Measurements from ENCODE around the gene TIMP1.
"Not testable (repeated sequence)": the region's sequence is repeated elsewhere in the genome, so short reads cannot be mapped to it uniquely, and the experiment has no call there.

TIMP1 gene

DNA sequence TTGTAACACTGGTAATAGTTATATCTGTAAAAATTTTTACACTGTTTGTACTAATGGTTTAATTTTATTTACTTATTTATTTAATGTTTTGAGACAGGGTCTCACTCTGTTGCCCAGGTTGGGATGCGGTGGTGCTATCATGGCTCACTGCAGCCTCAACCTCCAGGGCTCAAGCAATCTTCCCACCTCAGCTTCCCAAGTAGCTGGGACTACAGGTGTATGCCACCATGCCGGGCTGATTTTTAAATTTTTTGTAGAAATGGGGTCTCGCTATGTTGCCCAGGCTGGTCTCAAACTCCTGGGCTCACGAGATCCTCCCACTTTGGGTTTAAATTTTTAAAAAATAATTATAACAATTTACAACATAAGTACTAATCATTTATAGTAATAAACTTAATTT, 20.9 kb downstream of the TIMP1 start:
- not testable (repeated sequence) for DNase-seq (ENCODE audit: low read depth)

DNA sequence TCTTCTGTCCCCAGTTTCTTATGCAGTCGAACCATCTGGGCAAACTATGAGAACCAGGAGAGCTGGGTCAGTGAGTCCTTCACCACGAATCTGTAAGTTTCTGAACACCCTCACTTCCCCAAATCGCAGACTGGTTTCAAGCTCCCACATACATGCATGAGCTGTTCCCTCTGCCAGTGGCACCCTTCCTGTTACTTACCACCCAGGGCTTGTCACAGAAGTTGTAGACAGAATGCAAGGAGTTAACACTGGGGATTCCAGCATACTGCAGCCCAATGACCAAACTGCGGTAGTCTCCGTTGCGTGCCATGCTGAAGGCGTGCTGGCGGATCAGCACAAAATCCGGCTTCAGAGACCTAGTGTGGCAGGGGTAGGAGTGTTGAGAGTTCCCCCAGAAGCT, 22.8 kb downstream of the TIMP1 start:
- no peak for DNase-seq (ENCODE audit: low read depth)

DNA sequence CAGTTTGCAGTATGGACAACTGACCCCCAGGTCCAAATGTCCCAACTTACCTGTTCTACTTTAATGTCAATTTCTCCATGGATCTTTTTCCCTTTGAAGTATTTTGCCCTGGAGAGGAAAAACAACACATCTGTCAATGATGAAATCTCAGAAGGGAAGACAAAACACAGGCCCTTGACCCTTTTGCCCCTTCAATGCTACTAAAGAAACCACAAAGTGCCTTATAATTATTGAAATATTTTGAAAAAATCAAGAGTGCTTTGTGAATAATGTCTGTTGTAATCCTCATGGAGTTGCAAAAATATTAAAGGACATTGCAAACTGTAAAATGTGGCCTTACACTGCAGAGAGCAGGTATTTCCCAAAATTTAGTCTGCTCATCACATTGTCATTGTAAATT, 24.9 kb downstream of the TIMP1 start:
- no peak for DNase-seq (ENCODE audit: low read depth)

DNA sequence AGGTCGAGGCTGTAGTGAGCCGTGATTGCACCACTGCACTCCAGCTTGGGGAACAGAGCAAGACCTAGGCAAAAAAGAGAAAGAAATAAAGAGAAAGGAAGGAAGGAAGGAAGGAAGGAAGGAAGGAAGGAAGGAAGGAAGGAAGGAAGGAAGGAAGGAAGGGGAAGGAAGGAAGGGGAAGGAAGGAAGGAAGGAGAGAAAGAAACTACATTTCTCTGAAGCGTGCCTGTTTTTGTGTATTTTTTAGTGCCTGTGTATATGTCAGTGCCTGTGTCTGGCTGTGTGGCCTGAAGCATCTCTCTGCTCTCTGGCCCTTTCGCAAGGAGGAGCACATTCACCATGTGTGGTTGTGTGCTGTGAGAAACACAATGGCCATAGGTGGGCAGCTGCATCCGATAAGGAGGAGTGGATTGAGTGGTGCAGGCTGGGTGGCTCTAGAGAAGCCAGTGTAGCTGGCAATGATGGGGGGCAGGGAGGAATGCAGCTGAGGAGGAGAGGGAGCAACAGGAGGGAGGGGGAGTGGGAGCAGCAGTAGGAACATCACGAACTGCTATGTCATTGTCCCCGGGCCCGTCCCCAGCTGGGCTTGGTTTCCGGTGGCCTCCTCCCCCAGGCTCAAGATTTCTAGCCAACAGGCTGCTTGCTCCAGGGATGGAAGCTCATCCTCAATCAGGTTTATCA, 26.0 kb downstream of the TIMP1 start:
- DNase-seq (ENCODE audit: low read depth): no peak

DNA sequence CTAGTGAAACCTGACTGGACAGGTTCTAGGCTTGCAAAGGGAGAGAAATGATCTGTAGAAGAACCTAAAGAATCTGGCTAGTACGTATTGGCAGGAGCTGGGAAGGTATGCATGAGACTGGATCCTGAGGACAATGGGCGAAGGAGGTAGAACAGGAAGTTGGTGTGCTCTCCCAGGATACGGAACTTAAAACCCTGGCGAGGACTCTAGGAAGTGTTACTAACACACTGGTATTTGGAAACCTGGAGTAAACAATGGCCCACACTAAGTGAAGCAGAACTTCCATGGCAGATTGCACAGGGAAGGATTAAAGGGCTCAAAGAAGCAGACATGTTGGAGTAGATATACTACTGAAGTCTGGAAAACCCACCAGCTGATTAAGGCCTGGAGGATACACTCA, 28.3 kb downstream of the TIMP1 start:
- no peak for DNase-seq (ENCODE audit: low read depth)

GRCh38 chrX:47611489-47611888, 29.3 kb downstream of the TIMP1 start:
- no peak for DNase-seq (ENCODE audit: low read depth)

GRCh38 chrX:47611926-47612325, 29.7 kb downstream of the TIMP1 start:
- no peak for DNase-seq (ENCODE audit: low read depth)

- DNase-seq (ENCODE audit: low read depth): no peak
Measured at GRCh38 chrX:47612418-47612817, 30.2 kb downstream of the TIMP1 start.

GRCh38 chrX:47613082-47613481, 30.8 kb downstream of the TIMP1 start:
- DNase-seq (ENCODE audit: low read depth): no peak

GRCh38 chrX:47614618-47615017, 32.4 kb downstream of the TIMP1 start:
- DNase-seq (ENCODE audit: low read depth): no peak

DNA sequence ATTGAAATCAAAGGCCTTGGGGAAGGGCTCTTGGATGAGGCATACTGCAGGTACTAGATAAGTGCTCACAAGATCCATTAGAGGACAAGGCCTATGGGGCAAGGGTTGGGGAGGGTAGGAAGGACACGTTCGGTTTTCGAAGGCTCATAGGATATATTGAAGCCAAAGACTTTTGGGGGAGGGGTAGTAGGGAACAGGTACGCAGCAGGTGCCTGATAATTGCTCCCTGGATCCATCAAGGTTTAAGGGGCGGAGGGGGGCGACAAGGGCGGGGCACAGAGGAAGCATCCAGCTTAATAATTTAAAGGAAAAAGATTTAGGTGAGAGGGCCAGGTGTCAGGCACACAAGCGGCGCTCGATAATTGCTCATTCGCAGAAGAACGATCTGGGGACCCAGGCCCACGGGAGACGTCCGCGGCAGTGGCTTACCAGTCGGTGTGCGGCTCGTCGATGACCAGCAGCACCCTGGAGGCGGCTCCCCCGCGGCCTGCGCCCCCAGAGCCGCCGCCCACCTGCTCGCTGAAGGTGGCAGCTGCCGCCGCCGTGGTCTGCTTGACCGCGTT, 36.8 kb downstream of the TIMP1 start:
- DNase-seq (ENCODE audit: low read depth): no peak

DNA sequence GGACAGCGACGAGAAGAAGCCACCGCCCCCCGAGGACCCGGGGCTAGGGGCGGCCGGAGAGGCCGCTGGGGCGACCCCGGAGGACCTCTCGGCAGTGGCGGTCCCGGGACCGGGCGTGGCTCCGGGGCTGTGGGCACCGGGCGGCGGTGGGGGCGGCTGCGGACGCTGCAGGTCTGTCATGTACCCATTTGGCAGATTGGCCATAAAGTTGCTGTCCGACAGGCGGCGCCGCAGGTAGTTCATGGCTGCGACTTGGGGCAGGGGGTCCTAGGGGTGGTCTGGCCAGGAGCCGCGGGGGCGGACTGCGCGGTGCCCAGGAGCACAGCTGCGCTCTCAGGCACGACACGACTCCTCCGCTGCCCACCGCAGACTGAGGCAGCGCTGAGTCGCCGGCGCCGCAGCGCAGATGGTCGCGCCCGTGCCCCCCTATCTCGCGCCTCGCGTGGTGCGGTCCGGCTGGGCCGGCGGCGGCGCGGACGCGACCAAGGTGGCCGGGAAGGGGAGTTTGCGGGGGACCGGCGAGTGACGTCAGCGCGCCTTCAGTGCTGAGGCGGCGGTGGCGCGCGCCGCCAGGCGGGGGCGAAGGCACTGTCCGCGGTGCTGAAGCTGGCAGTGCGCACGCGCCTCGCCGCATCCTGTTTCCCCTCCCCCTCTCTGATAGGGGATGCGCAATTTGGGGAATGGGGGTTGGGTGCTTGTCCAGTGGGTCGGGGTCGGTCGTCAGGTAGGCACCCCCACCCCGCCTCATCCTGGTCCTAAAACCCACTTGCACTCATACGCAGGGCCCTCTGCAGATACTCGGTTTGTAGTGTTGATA, 37.5 kb downstream of the TIMP1 start, which contains the start of gene SYN1:
SYN1 (minus strand) TSS at position 372 of the 817 bp plus-strand sequence; CDS start at position 243, 129 bp downstream.
- peak; percentile 51 for DNase-seq (ENCODE audit: low read depth)

DNA sequence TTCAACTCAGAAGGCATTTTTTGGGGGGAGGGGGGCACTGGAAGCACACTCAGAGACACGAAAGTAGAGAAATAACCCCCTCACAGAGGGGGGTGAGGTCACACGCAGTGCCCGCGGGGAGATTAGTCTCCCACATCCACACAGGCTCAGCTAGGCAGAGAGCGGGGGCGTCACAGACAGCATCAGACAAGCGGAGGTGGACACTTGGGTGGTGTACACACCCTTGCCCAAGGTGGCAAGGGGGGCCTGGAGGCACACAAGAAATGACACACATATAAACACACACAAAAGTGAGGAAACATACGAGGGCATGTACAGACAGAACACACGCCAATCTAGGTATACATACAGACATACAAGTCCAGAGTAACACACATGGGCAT, 38.1 kb downstream of the TIMP1 start:
- no peak for DNase-seq (ENCODE audit: low read depth)

- no peak for DNase-seq (ENCODE audit: low read depth)
Measured at GRCh38 chrX:47621851-47622250, 39.6 kb downstream of the TIMP1 start.

GRCh38 chrX:47623540-47624027, 41.3 kb downstream of the TIMP1 start:
- no peak for DNase-seq (ENCODE audit: low read depth)

GRCh38 chrX:47625365-47625764, 43.1 kb downstream of the TIMP1 start:
- DNase-seq (ENCODE audit: low read depth): no peak

DNA sequence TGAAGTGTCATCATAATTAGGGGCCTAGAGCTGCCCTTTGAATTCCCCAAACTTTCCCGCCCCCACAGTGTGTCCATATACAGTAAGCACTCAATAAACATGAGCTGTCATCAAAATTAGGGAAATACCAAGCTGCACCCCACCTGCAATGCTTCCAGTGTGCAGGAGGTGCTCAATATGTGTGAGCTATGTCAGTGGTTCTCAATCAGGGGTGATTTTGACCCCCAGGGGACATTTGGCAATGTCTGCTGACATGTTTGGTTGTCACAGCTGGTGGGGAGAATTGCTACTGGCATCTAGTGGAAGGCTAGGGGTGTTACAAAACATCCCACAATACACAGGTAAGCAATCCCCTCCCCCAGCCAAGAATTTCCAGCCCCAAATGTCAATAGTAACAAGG, 46.7 kb downstream of the TIMP1 start:
- no peak for DNase-seq (ENCODE audit: low read depth)

DNA sequence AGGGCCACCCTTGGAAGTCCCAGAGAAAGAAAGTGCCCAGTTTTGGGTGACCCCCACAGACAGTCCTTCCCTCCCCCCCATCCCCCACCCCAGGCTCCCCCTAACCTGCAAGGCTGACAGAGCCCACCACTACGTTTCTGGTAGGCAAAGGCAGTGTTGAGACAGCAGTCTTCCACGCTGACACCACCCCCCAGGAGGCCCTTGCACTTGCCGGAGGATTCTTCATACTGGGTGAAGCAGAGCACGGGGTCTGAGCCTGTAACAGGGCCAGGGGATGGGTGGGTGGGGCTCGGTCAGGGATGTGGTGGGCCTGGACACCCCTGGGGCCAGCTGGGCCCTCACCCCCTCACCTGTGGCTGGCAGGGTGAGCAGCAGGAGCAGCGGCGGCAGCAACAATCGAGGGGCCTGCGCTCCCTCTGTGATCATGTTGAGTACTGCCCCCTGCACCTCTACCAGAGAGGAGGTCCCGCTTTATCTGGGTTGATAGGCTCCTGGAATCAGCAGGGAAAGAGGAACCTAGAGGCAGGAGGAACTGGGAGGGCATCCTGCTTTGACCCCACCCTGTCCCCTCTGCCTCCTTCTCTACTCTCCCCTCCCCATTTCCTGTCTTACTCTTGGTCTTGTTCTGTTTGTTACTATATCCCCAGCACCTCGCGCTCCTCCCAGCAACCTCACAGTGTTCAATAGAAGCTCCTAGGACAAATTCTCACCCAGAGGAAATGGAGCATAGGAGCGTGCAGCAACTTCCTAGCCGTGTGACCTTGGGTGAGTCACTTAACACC, 47.4 kb downstream of the TIMP1 start, which contains the start of gene CFP:
CFP (minus strand) TSS at position 512 of the 782 bp plus-strand sequence; CDS start at position 426, 86 bp downstream.
- no peak for DNase-seq (ENCODE audit: low read depth)

GRCh38 chrX:47631676-47632075, 49.4 kb downstream of the TIMP1 start:
- no peak for DNase-seq (ENCODE audit: low read depth)

DNA sequence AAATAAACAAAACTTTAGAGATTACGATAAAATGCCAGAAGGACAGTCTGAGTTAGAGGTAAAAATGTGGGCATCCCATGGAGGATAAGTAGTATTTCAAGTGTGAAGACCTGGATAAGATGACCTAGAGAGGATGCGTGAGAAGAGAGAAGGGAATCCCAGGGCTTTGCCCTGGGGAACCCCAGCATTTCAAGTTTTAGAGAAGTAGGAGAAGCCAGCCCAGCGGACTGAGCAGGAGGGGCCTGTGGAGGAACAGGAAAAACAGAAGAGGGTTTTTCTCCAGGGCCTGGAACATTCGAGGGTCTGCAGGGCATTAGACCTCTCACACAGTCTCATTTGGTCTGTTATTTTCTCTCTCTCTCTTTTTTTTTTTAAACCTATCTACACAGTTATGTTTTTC, 50.4 kb downstream of the TIMP1 start:
- no peak for DNase-seq (ENCODE audit: low read depth)

DNA sequence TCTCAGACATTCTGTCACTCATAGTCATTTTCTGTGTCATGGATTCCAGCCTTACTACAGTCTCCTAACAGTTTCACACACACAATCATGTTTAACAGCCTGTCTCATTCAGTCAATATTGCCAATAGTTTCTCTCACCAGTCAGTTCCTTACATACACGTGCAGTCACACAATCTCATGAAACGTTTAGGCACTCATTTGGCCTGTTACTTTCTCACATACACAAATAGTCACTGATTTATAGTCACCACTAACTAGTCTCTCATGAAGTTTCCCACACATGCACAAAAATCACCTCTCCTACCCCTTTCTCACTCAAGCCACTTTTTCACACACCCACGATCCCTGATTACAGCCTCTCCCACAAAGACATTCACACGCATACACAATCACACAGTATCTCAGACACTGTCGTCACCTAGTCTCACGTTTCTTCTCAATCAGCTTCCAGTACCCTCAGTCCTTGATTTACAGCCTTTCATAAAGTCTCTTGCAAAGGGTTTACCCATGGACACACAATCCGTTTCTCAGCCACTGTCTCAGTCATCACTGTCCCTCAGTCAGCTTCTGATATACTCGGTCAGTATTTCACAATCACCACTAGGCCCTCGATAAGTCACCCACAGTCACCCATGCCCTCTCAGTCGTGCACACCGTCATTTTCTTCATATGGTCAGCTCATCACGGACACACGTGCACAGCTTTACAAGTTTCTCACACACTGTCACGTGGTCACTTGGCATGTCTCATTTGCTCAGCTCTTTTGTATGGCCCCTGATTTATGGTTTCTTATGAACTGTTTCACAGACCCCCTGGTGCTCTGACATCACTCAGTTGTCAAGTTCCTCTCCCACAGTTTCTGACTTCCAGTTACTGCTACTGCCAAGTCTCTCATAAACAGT, 51.7 kb downstream of the TIMP1 start:
- DNase-seq (ENCODE audit: low read depth): no peak
